AG09309 (cell line): ENCODE data around the gene MIDN.

Source experiments
- DNase-seq: peaks from one replicate; pipeline ENCODE4 v3.0.0-alpha.2; 2010; ENCODE audit warnings: low read depth
- H3K4me3 ChIP-seq: 2 replicates; pipeline ENCODE4 v1.5.1; 2011; ENCODE audit warnings: mild to moderate bottlenecking, low read depth, low read length, moderate library complexity; ENCODE audit not compliant: control insufficient read depth
- TF ChIP-seq, protein P1 (sequence below): IDR thresholded peaks from 2 replicates; pipeline ENCODE4 v1.5.1; 2011; ENCODE audit warnings: mild to moderate bottlenecking, low read depth, low read length, inconsistent platforms; ENCODE audit not compliant: insufficient read depth, control insufficient read depth; ENCODE audit errors: missing control alignments

MIDN gene

GRCh38 chr19:1210227-1210538 lies 38.2 kb upstream of the MIDN start:
- H3K4me3 ChIP-seq = no peak overlapping the region
- TF ChIP-seq, protein P1, sequence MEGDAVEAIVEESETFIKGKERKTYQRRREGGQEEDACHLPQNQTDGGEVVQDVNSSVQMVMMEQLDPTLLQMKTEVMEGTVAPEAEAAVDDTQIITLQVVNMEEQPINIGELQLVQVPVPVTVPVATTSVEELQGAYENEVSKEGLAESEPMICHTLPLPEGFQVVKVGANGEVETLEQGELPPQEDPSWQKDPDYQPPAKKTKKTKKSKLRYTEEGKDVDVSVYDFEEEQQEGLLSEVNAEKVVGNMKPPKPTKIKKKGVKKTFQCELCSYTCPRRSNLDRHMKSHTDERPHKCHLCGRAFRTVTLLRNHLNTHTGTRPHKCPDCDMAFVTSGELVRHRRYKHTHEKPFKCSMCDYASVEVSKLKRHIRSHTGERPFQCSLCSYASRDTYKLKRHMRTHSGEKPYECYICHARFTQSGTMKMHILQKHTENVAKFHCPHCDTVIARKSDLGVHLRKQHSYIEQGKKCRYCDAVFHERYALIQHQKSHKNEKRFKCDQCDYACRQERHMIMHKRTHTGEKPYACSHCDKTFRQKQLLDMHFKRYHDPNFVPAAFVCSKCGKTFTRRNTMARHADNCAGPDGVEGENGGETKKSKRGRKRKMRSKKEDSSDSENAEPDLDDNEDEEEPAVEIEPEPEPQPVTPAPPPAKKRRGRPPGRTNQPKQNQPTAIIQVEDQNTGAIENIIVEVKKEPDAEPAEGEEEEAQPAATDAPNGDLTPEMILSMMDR = no peak
- no peak for DNase-seq

GRCh38 chr19:1211494-1212234 lies 36.7 kb upstream of the MIDN start:
- TF ChIP-seq, protein P1 = no peak
- no peak overlapping the region for H3K4me3 ChIP-seq
- DNase-seq = no peak

DNA sequence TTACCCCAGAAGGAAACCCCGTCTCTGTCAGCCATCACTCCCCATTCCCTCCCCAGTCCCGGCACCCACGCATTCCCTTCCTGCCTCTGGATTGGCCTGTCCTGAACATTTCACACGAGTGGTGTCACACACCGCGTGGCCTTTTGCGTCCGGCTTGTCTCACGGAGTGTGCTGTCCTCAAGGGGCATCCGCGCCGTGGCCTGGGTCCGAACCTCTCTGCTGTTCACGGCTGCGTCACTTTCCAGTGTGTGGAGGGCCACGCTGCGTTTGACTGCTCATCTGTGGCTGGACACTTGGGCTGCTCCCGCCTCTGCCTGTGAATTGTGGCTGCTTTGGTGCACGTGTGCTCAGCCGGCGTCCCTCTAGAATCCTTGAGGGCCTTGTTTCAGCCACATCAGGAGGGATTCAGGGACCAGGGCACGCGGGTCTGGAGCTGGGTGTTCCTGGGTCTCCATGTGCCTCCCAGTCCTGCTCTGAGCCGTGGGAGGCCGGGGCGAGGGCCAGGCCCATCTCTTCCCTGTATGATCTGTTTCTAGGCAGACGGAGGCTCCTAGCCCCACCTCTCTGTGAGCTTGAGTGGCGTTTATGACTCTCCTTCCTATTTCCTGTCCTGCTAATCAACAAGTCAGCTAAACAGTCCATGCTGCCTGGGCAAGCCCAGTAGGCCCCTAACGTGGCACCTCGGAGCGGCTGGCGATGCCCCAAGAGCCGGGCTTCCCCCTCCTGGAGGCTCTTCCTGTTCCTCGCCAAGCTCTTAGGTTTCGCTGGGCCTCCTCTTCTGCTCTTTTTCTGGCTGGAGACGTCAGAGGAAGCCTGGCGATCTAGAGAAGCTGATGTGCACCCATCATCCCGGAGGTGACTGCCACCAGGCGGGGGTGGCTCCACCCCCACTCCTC lies 34.7 kb upstream of the MIDN start:
- TF ChIP-seq, protein P1 = no peak
- DNase-seq = no peak
- H3K4me3 ChIP-seq = no peak overlapping the region

DNA sequence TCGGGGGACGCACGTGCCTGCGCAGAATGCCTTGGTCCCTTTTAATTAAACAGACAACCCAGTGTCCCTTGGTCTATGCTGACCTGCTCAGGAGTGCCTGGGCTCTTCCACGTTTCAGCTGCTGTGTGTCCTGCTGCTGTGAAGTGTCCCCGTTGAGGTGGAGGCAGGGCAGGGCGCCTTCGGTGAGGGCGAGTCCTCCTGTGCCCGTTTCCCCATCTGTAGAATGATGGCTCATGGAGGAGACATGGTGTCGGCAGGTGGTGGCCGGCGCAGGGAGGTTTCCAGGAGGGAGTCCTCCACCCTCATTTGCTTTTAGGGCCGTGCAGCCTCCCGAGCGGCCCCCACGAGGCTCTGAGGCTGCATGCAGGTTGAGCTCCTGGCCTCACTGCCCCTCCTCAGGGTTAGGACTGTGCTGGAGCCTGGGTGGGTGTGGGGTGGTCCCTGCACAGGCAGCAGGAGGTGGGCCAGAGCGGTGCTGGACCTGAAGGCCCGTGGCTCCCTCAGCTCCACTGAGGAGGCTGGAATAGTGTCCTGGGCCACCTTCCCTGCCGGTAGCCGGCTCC lies 34.0 kb upstream of the MIDN start:
- no peak overlapping the region for H3K4me3 ChIP-seq
- TF ChIP-seq, protein P1 = no peak

GRCh38 chr19:1214862-1215731 lies 33.3 kb upstream of the MIDN start:
- TF ChIP-seq, protein P1 = no peak
- no peak overlapping the region for H3K4me3 ChIP-seq
- no peak for DNase-seq

More for the DNA sequence above, 34.0 kb upstream of the MIDN start:
- DNase-seq = no peak

- H3K4me3 ChIP-seq = no peak overlapping the region
- TF ChIP-seq, protein P1 = no peak
- DNase-seq = no peak
These were observed 31.6 kb upstream of the MIDN start for GRCh38 chr19:1216756-1217155.
